ENCODE data around the gene MTHFD1.

- TF ChIP-seq CTCF (IDR thresholded peaks at IDR 0.05 in 2 of 3, conservative IDR thresholded peaks at IDR 0.05 in 1 of 3; ENCODE audit: borderline replicate concordance in 1 of 3, insufficient read depth in 1 of 3, low read depth in 2 of 3, low read length in 2 of 3) (no peak), POLR2A (IDR thresholded peaks at IDR 0.05; ENCODE audit: borderline replicate concordance, extremely low read depth, insufficient read depth, insufficient read length) (no peak)
Measured at GRCh38 chr14:64394977-64395633, 7.0 kb downstream of the MTHFD1 start.
